GM19025 (cell line): ENCODE measurements around the gene GHRH.

Experiments used
- ATAC-seq: cut with Tn5 transposase; IDR thresholded peaks from one replicate; pipeline ENCODE4 v1.9.1; 2021; ENCODE audit warnings: mild to moderate bottlenecking, low read depth, moderate library complexity; ENCODE audit not compliant: unreplicated experiment

The GHRH gene

GRCh38 chr20:37243076-37243936 lies 18.3 kb downstream of the GHRH start:
- ATAC-seq, result no peak

- ATAC-seq, result no peak
Measured at GRCh38 chr20:37242503-37242902, 19.1 kb downstream of the GHRH start.

- ATAC-seq, result no peak
Measured at GRCh38 chr20:37240337-37241067, 21.1 kb downstream of the GHRH start.

GRCh38 chr20:37238935-37239451 lies 22.6 kb downstream of the GHRH start:
- no peak for ATAC-seq

- no peak for ATAC-seq
Measured at GRCh38 chr20:37238426-37238825, 23.2 kb downstream of the GHRH start.

GRCh38 chr20:37237656-37238055 lies 24.0 kb downstream of the GHRH start:
- no peak for ATAC-seq

GRCh38 chr20:37236462-37236861 lies 25.2 kb downstream of the GHRH start:
- no peak for ATAC-seq

GRCh38 chr20:37235065-37235464 lies 26.5 kb downstream of the GHRH start:
- no peak for ATAC-seq

- no peak for ATAC-seq
Measured at GRCh38 chr20:37234254-37234581, 27.4 kb downstream of the GHRH start.

GRCh38 chr20:37233548-37234253 lies 27.9 kb downstream of the GHRH start:
- no peak for ATAC-seq

- ATAC-seq, result no peak
Measured at GRCh38 chr20:37231947-37232630, 29.5 kb downstream of the GHRH start.

- ATAC-seq, result no peak
Measured at GRCh38 chr20:37230200-37230599, 31.4 kb downstream of the GHRH start.

GRCh38 chr20:37229357-37229756 lies 32.3 kb downstream of the GHRH start:
- ATAC-seq, result no peak

GRCh38 chr20:37228656-37229055 lies 33.0 kb downstream of the GHRH start:
- ATAC-seq, result no peak

GRCh38 chr20:37228082-37228481 lies 33.5 kb downstream of the GHRH start:
- no peak for ATAC-seq

- no peak for ATAC-seq
Measured at GRCh38 chr20:37226889-37227288, 34.7 kb downstream of the GHRH start.

- ATAC-seq, result no peak
Measured at GRCh38 chr20:37225146-37225545, 36.5 kb downstream of the GHRH start.

- no peak for ATAC-seq
Measured at GRCh38 chr20:37223053-37223452, 38.6 kb downstream of the GHRH start.

- no peak for ATAC-seq
Measured at GRCh38 chr20:37222086-37222485, 39.5 kb downstream of the GHRH start.

GRCh38 chr20:37220731-37221130 lies 40.9 kb downstream of the GHRH start:
- no peak for ATAC-seq
